ENCODE data around the gene RNF8. TPM values are rescaled to one million over a fixed set of nuclear protein-coding genes. Genes with fewer than 3 reads are reported as not detected.

RNF8 gene
- total and polyA plus RNA-seq, 2 of the 4 experiments (the other 2 are of a cell fraction) = 16.5 to 17.9 TPM

DNA sequence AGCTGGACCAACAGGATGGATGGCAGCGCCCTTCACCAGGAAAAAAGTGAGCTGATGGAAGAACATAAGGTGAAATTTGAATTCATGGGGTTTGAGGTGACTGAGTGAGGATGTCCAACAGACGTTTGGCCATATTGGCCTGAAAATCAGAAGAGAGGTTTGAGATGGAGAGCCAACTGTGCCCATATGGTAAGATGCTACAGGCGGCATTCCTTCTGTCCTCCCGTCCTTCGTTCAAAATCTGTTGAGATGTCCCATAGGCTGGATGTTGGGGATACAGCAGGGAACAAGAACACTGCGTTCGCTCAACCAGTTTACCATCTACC is 78.8 kb downstream of the RNF8 start:
- dilution Hi-C loops (cut with HindIII; ENCODE audit: low sequenced_read_pairs, unreplicated experiment) = no loop called here
- TF ChIP-seq MAZ (IDR thresholded peaks at IDR 0.05; ENCODE audit: borderline replicate concordance, low read depth, low read length) (no peak), POLR2A (IDR thresholded peaks at IDR 0.05; ENCODE audit: low read depth, low read length) (no peak), RFX5 (IDR thresholded peaks at IDR 0.05; ENCODE audit: low read depth, low read length) (no peak), CEBPB (IDR thresholded peaks at IDR 0.05; ENCODE audit: low read depth, low read length) (no peak), RCOR1 (IDR thresholded peaks at IDR 0.05; ENCODE audit: insufficient replicate concordance, low read length) (no peak), FOS (IDR thresholded peaks at IDR 0.05; ENCODE audit: low read depth, low read length) (no peak), MAFK (IDR thresholded peaks at IDR 0.05; ENCODE audit: low read depth, low read length) (no peak), RAD21 (IDR thresholded peaks at IDR 0.05; ENCODE audit: low read length) (no peak), MXI1 (IDR thresholded peaks at IDR 0.05; ENCODE audit: borderline replicate concordance, low read depth, low read length) (no peak), SMC3 (IDR thresholded peaks at IDR 0.05; ENCODE audit: low read depth, low read length) (no peak), BHLHE40 (IDR thresholded peaks at IDR 0.05; ENCODE audit: low read depth, low read length) (no peak), CHD1 (IDR thresholded peaks at IDR 0.05; ENCODE audit: low read depth, low read length) (no peak), NFE2L2 (IDR thresholded peaks at IDR 0.05; ENCODE audit: low read depth, low read length) (no peak)
- TF ChIP-seq, protein P1, sequence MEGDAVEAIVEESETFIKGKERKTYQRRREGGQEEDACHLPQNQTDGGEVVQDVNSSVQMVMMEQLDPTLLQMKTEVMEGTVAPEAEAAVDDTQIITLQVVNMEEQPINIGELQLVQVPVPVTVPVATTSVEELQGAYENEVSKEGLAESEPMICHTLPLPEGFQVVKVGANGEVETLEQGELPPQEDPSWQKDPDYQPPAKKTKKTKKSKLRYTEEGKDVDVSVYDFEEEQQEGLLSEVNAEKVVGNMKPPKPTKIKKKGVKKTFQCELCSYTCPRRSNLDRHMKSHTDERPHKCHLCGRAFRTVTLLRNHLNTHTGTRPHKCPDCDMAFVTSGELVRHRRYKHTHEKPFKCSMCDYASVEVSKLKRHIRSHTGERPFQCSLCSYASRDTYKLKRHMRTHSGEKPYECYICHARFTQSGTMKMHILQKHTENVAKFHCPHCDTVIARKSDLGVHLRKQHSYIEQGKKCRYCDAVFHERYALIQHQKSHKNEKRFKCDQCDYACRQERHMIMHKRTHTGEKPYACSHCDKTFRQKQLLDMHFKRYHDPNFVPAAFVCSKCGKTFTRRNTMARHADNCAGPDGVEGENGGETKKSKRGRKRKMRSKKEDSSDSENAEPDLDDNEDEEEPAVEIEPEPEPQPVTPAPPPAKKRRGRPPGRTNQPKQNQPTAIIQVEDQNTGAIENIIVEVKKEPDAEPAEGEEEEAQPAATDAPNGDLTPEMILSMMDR (conservative IDR thresholded peaks at IDR 0.05; ENCODE audit: low read depth, low read length) = no peak
- TF ChIP-seq, protein P2, sequence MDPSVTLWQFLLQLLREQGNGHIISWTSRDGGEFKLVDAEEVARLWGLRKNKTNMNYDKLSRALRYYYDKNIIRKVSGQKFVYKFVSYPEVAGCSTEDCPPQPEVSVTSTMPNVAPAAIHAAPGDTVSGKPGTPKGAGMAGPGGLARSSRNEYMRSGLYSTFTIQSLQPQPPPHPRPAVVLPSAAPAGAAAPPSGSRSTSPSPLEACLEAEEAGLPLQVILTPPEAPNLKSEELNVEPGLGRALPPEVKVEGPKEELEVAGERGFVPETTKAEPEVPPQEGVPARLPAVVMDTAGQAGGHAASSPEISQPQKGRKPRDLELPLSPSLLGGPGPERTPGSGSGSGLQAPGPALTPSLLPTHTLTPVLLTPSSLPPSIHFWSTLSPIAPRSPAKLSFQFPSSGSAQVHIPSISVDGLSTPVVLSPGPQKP (IDR thresholded peaks at IDR 0.05; ENCODE audit: borderline replicate concordance, low read depth, low read length) = no peak
- TF ChIP-seq, protein P3, sequence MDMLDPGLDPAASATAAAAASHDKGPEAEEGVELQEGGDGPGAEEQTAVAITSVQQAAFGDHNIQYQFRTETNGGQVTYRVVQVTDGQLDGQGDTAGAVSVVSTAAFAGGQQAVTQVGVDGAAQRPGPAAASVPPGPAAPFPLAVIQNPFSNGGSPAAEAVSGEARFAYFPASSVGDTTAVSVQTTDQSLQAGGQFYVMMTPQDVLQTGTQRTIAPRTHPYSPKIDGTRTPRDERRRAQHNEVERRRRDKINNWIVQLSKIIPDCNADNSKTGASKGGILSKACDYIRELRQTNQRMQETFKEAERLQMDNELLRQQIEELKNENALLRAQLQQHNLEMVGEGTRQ (IDR thresholded peaks at IDR 0.05; ENCODE audit: low read depth, low read length) = no peak

More for the DNA sequence above, 78.8 kb downstream of the RNF8 start:
- BruUV-seq (replicated peaks) = no TSS peak
- peak overlapping the region; percentile 60 for H3K27ac ChIP-seq (ENCODE audit: insufficient read depth, low read length)
- no peak overlapping the region; the same call in 1 of the 2 replicates for H2AK5ac ChIP-seq (ENCODE audit: low read depth, low read length)
- H3K18ac ChIP-seq (ENCODE audit: low read depth, low read length) = peak overlapping the region; percentile 53
- ATAC-seq (ENCODE audit: low read depth) (peak; percentile 30), DNase-seq (no peak)
- in situ Hi-C loops (cut with MboI; ENCODE audit: low sequenced_read_pairs) = no loop called here
- peak overlapping the region; percentile 99 for H4K5ac ChIP-seq (ENCODE audit: low read depth, low read length)
- 30% methylated on average over 2 of the region's 7 CpGs; no CpG with 5 or more reads in 1 of the 2 experiments for WGBS, 2 experiments (ENCODE audit: extremely low coverage in 2 of 2, insufficient read length in 1 of 2)
- intact Hi-C loops (cut with micrococcal nuclease) = no loop called here
- peak overlapping the region; percentile 89 for H3K14ac ChIP-seq (replicated peaks; ENCODE audit: low read depth, low read length)
- peak overlapping the region; percentile 99 for H3K4me2 ChIP-seq (ENCODE audit: low read depth, low read length)
- peak overlapping the region; percentile 72 for H3K9ac ChIP-seq (ENCODE audit: low read depth, low read length)
- H3K27me3 ChIP-seq (ENCODE audit: control insufficient read depth, insufficient read depth, low read length) = peaks cover 2% of the 10 kb centered on the region; the same call in 1 of the 2 replicates
- ChIA-PET POLR2A (ENCODE audit: unreplicated experiment) (no interaction called here), CTCF (no interaction called here)
- H3K4me1 ChIP-seq (ENCODE audit: control insufficient read depth, insufficient read depth, low read length) = peaks cover 2% of the 10 kb centered on the region; the same call in 1 of the 2 replicates
- H3K4me3 ChIP-seq (ENCODE audit: insufficient read depth, low read depth, low read length) = peak overlapping the region; percentile 70
- H4K91ac ChIP-seq (ENCODE audit: insufficient read depth, low read depth, low read length) = peak overlapping the region; percentile 74
- H4K20me1 ChIP-seq (ENCODE audit: insufficient read depth, low read length) = no peaks in the 10 kb centered on the region
- H2BK20ac ChIP-seq (ENCODE audit: low read depth, low read length) = 0 out of 2 replicates have a peak overlapping the region, but pooled peaks have one; percentile 2
- H4K8ac ChIP-seq (ENCODE audit: low read depth in 2 of 2, low read length in 2 of 2) = peak overlapping the region; percentile 94 to 98
- H3K9me1 ChIP-seq (ENCODE audit: insufficient read depth, low read length) = peaks cover 3% of the 10 kb centered on the region
- H3K56ac ChIP-seq (ENCODE audit: extremely low read depth, insufficient read depth, low read length) = peak overlapping the region; percentile 90
- H3K4ac ChIP-seq (ENCODE audit: low read depth, low read length) = peak overlapping the region; percentile 61
- H2BK5ac ChIP-seq (ENCODE audit: low read depth, low read length, poor library complexity, severe bottlenecking) = peak overlapping the region; percentile 72
- H2BK15ac ChIP-seq (ENCODE audit: low read depth, low read length) = peak overlapping the region; percentile 13; the same call in 1 of the 3 replicates
- H2BK120ac ChIP-seq (ENCODE audit: low read depth, low read length) = peak overlapping the region; percentile 29
- peaks cover 28 to 38% of the 10 kb centered on the region in 2 experiments for H3K79me1 ChIP-seq (ENCODE audit: low read depth in 1 of 2, low read length in 2 of 2)
- H2AFZ ChIP-seq (replicated peaks; ENCODE audit: low read length, poor library complexity) = peak overlapping the region; percentile 94
- peak overlapping the region; percentile 67 for H2AK9ac ChIP-seq (replicated peaks; ENCODE audit: low read depth, low read length, poor library complexity)
- H3K23ac ChIP-seq (ENCODE audit: low read depth, low read length) = peak overlapping the region; percentile 43; the same call in 1 of the 2 replicates
- H3K36me3 ChIP-seq (ENCODE audit: control insufficient read depth, insufficient read depth, low read length) = peaks cover 10% of the 10 kb centered on the region
- H3K9me3 ChIP-seq (ENCODE audit: control insufficient read depth, insufficient read depth, low read length) = no peaks in the 10 kb centered on the region

Data from IMR-90 (cell line).